ENCODE data around the gene BCAS3.
"Not testable (repeated sequence)": the region's sequence is repeated elsewhere in the genome, so short reads cannot be mapped to it uniquely, and the experiment has no call there.

BCAS3 gene

DNA sequence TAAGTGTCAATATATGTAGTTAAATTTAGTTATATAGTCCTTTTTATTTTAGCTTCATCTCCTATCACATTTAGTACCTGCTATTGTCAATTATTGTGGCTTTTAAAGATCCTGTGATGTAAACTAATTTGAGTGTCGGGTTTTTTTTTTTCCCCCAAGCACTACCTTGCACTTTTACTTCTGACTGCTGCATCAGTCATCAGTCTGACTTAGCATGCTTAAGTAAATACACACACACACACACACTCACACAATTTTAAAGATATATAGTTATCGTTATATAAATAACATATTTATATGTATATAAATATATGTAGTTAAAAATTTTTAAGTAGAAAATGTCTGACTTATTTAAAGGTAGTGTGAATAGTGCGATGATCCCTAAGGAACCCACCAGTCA, 127.2 kb downstream of the BCAS3 start:
- no peak for DNase-seq

DNA sequence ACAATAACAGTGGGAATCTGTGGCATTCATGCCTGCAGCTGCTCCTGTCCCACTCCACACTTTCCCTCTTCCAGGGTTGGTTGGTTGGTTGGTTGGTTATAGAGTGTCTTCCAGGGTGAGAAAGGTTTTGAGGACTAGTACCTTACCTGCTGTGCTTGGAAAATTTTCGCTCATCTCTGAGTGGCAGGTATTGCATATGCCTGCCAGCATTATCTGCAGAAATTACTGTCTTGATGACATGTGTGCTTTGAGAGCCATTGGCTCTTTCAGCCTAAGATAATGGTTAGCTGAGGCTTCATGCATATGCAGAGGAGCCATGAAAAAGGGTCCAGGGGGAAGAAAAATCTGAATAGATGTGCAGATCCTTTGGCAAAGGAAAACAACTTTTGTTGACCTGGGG, 131.8 kb downstream of the BCAS3 start:
- DNase-seq = no peak

DNA sequence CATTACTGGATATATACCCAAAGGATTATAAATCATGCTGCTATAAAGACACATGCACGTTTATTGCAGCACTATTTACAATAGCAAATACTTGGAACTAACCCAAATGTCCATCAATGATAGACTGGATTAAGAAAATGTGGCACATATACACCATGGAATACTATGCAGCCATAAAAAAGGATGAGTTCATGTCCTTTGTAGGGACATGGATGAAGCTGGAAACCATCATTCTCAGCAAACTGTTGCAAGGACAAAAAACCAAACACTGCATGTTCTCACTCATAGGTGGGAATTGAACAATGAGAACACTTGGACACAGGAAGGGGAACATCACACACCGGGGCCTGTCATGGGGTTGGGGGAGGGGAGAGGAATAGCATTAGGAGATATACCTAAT, 137.3 kb downstream of the BCAS3 start:
- DNase-seq = not testable (repeated sequence)

DNA sequence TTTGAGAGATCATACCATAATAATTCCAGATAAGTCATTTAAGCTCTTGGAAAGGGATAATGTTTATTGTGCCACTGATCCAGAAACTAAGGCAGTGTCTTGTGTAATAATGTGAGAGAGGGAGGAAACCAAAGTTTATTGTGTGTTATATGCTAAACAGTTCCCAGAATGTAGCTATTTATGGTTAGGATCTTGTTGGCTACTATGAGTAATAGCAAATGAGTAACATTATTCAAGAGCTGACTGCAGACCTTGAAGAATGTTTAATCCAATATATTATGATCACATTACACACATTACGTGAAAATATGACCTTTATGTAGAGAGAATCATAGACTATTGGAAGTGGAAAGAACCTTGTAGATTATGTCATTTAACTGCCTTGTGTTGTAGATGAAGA, 139.5 kb downstream of the BCAS3 start:
- DNase-seq = no peak

DNA sequence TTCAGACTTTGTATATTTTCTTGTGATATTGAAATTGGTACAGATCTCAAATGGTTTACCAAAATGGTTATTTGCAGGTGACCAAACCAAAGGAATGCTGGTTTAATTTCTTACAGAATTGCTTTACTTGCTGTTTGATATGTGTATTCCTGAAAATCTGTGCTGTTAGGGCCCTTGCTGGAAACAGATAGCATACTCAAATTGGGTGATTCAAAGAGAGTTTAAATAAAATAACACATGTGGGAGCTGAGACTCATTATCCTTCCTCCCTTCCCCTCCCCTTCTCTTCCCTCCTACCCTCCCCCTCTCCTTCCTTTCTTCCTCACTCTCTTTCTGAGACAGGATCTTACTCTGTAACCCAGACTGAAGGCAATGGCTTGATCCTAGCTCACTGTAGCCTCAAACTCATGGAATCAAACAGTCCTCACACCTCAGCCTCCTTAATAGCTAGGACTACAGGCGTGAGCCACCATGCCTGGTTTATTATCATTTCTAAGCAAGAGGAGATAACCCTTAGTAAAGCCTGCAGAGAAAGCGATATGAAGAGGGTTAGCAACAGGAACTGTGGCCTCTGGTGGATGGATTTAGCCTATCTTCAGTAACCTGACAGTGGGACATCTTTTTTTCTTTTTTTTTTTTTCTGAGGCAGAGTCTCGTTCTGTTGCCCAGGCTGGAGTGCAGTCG, 141.9 kb downstream of the BCAS3 start:
- no peak for DNase-seq

DNA sequence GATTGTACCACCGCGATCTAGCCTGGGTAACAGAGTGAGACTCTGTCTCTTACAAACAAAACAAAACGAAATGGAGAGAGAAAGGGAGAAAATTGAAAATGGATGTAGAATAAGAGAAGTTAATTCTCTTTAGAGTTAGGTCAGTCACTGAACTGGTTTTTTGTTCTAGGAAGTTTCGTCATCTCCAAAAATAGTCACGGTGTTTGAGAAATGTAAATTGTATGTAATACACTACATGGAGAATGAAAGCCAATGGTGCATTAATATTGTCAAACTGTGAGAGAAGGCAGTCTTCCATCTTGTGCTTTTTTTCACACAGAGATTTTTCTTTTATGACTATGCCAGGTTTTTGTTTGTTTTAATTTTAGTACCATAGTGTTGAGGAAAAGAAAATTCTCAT, 145.9 kb downstream of the BCAS3 start:
- DNase-seq = no peak

DNA sequence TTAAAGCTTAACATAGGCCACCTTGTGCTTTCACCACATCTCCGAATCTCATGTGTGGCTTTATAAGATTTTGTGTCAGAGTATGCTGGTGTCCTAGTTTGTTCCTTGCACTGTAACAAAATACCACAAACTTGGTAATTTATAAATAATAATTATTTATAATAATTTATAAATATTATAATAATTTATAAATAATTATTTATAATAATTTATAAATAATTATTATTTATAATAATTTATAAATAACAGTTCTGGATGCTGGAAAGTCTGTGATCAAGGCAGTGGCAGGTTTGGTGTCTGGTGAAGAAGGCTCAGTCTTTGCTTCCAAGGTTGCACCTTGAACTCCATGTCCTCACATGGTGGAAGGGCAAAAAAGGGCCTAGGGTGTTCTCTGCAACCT, 147.7 kb downstream of the BCAS3 start:
- no peak for DNase-seq

DNA sequence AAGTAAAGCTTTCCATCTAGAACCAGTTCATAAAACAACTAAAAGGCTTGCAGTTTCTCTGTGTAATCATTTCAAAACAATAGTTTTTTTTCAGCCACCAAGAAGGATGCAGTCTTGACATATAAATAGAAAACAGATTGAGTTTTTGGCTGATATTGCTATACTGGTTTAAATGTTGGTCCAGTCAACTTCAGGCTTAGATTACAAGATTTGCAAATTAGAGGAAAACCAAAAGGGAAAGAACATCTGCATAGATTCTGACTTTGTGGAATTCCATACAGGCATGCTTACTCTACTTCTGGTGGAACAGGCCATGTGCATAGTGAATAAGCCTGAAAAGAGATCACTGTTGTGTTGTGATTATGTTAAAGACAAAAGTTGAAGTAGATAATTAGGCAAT, 150.3 kb downstream of the BCAS3 start:
- no peak for DNase-seq

DNA sequence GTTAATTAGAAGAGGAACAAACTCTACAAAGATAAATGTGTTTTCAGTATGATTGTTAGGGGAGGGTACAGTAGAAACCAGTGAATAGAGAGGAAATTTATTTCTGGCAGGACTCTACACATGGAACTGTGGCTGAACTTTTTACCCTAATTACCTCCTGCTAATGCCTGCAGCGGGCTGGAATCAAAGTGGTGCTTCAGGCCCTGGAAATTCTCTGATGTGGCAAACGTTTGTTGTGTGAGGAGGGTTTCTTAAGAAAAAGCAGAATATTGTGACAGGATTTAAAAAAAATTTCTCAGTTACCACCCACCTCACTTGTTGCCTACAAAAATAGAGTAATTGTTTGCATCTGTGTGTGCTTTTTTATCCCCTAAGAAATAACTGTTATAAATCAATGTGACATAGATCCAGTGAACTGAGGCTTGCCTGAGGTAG, 154.5 kb downstream of the BCAS3 start:
- peak; percentile 20 for DNase-seq

DNA sequence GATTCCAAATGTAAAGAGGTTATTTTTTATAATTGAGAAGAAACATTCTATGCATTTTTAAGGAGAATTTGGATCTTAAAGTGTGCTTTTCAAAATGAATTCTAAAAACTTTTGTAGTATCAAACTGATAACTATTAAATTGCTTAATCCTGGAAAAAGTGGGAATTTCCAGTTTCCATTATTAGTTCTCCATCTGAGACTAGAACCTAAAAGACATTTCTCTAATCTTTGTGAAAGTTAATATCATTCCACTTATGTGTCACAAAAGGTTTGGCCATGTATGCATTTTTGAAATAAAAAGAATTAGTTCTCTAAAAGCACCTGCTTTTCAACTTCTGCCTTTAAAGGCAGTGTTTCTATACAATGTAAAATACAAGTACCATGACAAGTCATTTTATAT, 155.0 kb downstream of the BCAS3 start:
- DNase-seq = no peak

DNA sequence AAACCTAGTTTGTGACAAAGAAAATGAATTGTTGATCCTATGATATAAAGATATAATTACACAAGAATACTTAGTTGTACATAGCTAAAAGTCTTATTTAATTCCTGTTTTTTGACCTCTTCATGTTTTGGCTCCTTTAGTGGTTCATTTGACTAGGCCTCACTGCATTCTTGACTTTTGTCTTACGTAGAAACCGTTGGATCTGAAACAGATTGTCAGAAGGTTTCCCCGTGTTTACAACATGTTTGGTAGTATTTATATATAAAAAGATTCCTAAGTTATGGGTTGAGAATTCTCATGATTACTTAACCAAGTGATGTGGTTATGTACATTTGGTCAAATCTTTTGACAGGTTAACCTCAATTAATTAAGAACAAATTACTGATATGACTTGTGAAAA, 162.8 kb downstream of the BCAS3 start:
- no peak for DNase-seq

DNA sequence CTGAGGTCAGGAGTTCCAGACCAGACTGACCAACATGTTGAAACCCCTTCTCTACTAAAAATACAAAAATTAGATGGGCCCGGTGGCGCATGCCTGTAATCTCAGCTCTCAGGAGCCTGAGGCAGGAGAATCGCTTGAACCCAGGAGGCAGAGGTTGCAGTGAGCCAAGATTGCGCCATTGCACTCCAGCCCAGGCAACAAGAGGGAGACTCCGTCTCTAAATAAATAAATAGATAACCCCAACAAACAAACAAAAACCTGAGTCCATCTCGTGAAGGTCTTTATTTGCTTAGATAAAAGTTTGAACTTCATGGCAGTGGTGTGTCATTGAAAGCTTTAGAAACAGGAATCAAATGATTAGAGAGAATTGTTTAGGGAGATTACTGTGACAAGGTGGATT, 167.4 kb downstream of the BCAS3 start:
- no peak for DNase-seq

DNA sequence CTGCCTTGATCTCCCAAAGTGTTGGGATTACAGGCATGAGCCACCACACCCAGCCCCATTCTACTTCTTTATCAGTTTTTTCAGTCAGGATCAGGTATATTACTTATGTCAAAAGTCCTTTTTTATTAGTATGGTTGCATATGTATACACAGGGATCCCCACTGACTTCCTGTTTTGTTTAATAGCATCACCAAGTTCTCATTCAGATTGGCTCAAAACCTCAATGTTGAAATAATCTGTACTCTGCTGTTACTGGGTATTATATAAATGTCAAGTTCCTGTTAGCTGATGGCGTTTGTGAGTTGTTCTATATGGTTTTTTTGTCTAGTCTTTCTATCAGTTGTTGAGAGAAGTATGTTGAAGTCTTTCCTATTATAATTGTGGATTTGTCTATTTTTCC, 168.5 kb downstream of the BCAS3 start:
- no peak for DNase-seq

DNA sequence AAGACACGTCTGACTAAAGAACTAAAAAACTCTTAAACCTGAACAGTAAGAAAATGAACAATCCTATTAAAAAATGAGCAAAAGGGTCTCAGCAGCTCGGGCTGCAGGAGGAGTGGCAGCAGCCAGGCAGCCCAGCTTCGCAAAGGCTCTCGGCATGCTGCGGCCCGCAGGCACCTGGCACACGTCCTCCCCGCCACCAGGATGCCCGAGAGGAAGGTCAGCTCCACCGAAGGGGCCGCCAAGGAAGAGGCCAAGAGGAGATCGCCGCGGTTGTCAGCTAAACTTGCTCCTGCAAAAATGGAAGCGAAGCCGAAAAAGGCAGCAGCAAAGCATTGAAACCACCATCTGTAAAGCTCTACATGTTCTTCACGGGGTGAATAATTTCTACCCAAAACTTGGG, 173.5 kb downstream of the BCAS3 start:
- DNase-seq = no peak

DNA sequence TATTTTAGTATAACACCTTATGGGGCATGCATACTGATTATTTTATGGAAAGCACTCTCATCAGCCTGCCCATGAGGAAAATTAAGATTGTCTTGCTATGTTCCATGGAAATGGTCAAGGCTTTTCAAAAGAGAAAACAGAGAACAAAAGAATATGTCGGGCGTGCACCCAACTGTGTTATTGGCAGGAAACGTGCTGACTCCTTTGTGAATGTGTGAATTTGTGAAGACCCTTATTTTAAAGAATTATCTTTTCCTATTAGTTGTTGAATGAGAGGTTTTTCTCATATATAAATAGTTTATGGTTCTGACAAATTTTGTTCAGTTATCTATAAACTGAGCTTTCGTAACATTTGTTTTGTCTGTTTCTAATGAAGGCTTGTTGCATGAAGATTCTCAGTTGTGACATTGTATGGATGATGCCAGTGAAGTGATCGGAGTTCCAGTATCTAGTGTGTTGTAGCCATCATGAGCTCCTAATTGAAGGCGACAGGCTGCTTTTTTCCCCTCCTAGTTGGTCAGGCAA, 180.0 kb downstream of the BCAS3 start:
- no peak for DNase-seq

DNA sequence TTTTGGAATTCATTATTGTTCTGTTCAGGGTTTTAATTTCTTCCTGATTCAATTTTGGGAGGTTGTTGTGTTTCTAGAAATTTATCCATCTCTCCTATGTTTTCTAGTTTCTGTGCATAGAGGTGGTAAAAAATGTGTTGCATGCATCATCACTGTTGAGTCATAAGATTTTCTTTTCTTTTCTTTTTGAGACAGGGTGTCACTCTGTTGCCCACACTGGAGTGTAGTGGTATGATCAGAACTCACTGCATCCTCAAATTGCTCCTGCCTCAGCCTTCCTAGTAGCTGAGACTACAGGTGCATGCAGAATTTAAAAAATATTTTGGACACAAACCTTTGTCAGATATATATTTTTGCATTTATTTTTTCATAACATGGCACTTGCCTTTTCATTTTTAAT, 184.8 kb downstream of the BCAS3 start:
- no peak for DNase-seq

DNA sequence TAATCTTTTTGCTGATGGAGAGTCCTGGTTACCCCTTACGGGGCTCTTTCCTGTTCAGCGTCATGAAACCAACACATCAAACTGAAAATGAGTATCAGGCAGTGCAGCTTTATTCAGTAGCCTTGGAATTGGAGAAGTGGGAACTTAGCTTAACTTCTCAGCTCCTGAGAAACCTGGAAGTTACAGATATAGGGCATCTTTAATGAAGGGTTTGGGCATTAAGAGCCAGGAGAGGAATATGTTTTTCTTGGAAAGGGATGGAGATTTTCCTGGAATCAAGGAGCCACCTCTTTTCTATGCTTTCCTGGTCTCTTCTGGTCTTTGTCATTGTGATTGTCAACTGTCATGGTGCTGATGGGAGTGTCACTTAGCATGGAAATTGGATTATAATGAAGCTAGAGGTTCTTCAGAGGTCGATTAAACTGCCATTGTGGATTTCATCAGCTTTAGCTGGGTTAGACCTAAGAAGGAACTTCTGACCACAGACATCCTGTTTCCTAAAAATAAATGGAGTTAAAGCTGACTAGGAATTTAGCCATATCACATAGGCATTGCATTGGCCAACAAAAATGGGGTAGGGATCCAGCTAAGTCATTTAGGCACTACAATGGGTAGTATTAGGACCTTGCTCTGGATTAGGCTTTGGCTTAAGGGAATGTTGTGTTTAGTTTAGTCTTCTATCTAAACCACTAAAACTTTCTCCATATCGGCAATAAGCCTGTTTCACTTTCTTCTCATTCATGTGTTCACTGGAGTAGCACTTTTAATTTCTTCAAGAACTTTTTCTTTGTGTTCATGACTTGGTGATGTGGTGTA, 186.4 kb downstream of the BCAS3 start:
- DNase-seq = no peak

DNA sequence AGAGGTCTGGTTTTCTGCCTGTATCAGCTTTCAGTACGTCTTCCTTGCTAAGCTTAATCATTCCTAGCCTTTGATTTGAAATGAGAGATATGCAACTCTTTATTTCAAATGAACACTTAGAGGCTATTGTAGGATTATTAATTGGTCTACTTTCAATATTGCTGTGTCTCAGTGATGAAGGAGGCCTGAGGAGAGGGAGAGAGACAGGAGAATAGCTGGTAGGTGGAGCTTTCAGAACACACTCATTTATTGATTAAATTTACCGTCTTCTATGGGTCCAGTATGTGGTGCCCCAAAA, 187.0 kb downstream of the BCAS3 start:
- no peak for DNase-seq

DNA sequence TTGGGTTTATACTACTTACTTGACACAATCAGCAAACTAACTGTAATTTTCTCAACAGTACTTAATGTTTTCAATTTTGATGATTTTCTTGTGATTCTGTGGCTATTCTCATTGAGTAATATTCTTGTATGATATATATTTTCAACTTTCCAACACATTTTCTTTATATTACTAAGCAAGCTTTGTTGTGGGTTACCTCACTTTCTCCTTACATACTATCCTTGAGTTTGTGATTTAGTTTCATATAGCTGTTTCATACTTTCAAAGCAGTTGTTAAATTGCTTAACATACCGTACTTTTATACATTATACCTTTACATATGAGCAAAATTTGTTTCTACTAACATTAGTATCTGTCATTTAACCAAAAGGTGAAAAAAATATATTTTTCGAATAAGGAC, 197.1 kb downstream of the BCAS3 start:
- DNase-seq = no peak

DNA sequence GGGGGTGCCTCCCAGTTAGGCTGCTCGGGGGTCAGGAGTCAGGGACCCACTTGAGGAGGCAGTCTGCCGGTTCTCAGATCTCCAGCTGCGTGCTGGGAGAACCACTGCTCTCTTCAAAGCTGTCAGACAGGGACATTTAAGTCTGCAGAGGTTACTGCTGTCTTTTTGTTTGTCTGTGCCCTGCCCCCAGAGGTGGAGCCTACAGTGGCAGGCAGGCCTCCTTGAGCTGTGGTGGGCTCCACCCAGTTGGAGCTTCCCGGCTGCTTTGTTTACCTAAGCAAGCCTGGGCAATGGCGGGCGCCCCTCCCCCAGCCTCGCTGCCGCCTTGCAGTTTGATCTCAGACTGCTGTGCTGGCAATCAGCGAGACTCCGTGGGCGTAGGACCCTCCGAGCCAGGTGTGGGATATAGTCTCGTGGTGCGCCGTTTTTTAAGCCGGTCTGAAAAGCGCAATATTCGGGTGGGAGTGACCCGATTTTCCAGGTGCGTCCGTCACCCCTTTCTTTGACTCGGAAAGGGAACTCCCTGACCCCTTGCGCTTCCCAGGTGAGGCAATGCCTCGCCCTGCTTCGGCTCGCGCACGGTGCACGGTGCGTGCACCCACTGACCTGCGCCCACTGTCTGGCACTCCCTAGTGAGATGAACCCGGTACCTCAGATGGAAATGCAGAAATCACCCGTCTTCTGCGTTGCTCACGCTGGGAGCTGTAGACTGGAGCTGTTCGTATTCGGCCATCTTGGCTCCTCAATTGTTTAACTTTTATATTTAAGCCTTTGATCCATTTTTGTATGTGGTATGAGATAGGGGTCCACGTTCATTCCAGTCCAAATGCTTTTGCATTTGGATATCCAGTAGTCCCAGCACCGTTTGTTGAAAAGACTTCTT, 209.3 kb downstream of the BCAS3 start:
- DNase-seq = not testable (repeated sequence)

DNA sequence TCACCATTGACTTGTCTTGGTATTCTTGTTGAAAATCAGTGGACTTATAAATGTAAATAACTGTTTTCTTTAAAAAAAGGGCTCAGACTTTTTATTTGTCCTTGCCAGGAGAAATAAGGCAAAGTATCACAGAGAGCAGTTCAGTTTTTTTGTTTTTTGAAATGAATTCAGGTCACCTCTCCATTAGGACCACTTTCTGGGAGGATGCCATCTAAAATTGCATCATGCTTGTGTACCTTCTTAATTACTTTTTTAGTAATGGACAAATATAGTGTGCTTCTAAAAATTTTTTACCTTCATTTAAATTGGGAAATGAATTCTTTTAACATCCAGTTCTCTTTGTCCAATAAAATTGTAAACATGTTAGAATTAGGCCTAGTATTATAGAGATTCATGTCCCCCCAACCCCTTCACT, 210.0 kb downstream of the BCAS3 start:
- no peak for DNase-seq

DNA sequence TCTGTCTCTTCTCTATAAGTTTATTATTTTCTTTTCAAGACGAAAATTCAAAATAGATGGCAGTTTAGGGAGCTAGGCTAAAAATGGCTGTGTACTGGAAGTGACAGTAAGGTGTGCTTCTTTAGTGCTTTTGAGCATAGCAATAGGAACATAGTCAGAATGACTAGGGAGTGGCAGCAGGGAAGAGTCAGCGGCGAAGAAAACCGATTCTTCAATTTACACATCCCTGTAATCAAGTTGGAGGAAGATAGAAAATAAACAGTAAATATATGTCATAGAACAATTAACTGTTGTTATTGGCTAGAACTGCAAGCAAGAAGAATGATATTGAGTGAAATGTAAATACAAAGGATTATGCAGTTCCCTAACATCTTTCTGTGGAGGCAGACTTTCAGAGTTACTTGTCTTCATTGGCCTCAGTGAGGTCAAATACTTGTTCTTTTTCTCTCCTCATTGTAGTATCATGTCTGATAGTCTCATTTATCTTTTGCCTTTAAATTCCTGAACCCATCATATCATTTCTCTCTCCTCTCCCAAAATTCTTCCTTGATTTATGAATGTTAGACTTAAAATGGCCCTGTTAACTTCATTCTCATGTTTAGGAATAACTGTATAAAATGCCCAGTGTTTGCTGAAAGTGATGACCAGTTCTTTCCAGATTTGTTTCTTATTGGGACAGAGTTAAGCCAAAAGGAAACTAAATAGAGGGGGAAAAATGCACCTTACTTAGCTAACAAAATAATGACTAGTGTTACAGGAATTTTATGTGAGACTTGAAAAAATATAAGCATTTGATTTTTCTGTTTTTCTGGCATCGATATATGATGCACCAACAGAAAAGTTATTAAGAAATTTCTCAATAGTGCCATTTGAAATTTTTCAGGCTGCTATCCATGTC, 211.4 kb downstream of the BCAS3 start:
- no peak for DNase-seq
